Measurements from ENCODE around the gene SPSB4. TPM values are rescaled to one million over a fixed set of nuclear protein-coding genes. Genes with fewer than 3 reads are reported as not detected.

Gene SPSB4
- total RNA-seq, 4 donors from 2014 or later = 0.14 TPM; not detected in 3

DNA sequence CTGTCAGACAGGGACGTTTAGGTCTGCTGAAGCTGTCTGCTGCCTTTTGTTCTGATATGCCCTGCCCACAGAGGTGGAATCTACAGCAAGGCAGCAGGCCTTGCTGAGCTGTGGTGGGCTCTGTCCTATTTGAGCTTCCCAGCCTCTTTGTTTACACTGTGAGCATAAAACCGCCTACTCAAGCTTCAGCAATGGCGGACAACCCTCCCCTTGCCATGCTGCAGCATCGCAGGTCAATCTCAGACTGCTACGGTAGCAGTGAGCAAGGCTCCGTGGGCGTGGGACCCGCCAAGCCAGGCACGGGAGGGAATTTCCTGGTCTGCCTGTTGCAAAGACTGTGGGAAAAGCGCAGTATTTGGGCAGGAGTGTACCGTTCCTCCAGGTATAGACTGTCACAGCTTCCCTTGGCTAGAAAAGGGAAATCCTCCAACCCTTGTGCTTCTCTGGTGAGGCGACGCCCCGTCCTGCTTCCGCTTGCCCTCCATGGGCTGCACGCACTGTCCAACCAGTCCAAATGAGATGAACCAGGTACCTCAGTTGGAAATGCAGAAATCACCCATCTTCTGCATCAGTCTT, 71.4 kb downstream of the SPSB4 start:
- no peaks in the 10 kb centered on the region for H3K9me3 ChIP-seq
- TF ChIP-seq POLR2AphosphoS5 (IDR thresholded peaks at IDR 0.05) = no peak
- no peak for TF ChIP-seq EP300 (IDR thresholded peaks at IDR 0.05; ENCODE audit: low read depth)
- TF ChIP-seq, protein P1, sequence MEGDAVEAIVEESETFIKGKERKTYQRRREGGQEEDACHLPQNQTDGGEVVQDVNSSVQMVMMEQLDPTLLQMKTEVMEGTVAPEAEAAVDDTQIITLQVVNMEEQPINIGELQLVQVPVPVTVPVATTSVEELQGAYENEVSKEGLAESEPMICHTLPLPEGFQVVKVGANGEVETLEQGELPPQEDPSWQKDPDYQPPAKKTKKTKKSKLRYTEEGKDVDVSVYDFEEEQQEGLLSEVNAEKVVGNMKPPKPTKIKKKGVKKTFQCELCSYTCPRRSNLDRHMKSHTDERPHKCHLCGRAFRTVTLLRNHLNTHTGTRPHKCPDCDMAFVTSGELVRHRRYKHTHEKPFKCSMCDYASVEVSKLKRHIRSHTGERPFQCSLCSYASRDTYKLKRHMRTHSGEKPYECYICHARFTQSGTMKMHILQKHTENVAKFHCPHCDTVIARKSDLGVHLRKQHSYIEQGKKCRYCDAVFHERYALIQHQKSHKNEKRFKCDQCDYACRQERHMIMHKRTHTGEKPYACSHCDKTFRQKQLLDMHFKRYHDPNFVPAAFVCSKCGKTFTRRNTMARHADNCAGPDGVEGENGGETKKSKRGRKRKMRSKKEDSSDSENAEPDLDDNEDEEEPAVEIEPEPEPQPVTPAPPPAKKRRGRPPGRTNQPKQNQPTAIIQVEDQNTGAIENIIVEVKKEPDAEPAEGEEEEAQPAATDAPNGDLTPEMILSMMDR (IDR thresholded peaks at IDR 0.05) = no peak
- no peak for TF ChIP-seq POLR2A (IDR thresholded peaks at IDR 0.05)
- H3K4me3 ChIP-seq = no peak overlapping the region
- no peaks in the 10 kb centered on the region for H3K4me1 ChIP-seq
- intact Hi-C loops (cut with DNase I; ENCODE audit: low total_unique reads) = no loop called here
- H3K27ac ChIP-seq = no peak overlapping the region
- WGBS, 2 donors (ENCODE audit: low coverage in 1 of 2) = 40 to 69% methylated on average over 1 to 16 of the region's 16 CpGs
- H3K27me3 ChIP-seq = no peaks in the 10 kb centered on the region
- H3K36me3 ChIP-seq = no peaks in the 10 kb centered on the region
- DNase-seq = no peak
- in situ Hi-C loops (cut with MboI; ENCODE audit: low pct_ligation_motif_present in 1 of 4, low pct_unique_long_range_greater_than_20kb in 1 of 4, low sequenced_read_pairs in 3 of 4) = loop anchor here in 3 of 4 donors (25.0 kb wide), 2 partner anchors 110 to 235 kb away; no protein-coding TSS in a partner anchor

DNA sequence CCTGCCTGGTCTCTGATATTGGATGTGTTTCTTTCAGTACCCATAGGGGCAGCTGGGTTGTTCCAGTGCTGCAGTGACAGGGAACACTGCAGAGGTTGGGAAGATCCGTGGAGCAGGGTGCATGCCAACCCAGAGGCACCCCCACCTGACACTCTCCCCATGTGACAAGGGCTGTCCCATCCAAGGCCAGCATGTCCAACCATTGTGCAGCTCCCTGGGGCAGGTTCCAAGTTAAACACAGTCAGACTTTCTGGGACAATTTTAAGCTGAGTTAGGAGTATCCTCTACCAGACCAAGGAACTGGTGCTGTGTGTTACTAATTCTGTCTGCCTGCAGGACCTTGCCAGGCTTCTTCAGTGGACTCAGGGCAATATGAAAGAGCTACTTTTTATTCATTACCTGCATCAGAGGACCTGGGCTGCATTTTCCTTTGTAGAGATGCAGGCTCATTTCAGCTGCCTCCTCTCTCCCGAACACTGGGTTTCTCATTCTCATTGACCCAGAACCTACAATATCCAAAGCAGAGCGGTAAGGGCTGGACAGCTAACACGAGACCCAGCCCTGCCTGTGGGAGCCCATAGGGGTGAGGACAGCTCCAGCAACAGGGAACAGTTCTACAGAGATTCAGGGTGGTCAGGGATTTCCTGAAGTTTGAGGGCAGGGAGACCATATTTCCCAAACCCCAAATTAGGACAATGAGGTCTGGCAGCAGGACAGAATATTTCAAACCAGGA, 72.7 kb downstream of the SPSB4 start:
- intact Hi-C loops (cut with DNase I; ENCODE audit: low total_unique reads) = no loop called here
- in situ Hi-C loops (cut with MboI; ENCODE audit: low pct_ligation_motif_present in 1 of 4, low pct_unique_long_range_greater_than_20kb in 1 of 4, low sequenced_read_pairs in 3 of 4) = loop anchor here in 3 of 4 donors (25.0 kb wide), 2 partner anchors 112 to 237 kb away; no protein-coding TSS in a partner anchor
- 66 to 90% methylated on average over 2 to 4 of the region's 4 CpGs for WGBS, 2 donors (ENCODE audit: low coverage in 1 of 2)

DNA sequence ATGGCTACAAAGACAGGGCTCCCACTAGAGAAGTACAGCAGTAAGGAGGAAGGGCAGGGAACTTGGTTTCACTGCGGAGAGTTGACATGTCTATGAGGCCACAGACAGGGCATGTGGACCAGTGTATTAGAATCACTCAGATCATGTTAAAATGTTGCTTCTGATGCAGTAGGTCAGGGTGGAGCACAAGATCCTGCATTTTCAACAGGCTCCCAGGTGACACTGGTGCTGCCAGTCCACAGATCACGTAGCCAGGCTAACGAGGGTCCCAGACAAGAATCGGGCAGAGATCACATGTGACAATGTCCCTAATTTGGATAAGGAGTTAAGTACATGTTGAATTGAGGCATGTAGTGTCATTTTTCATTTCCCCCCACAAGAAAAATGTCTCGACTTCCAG, 73.6 kb downstream of the SPSB4 start:
- DNase-seq = no peak
- Histone ChIP-seq H3K4me1 (no peaks in the 10 kb centered on the region), H3K36me3 (no peaks in the 10 kb centered on the region), H3K4me3 (no peak overlapping the region), H3K27ac (no peak overlapping the region), H3K9me3 (no peaks in the 10 kb centered on the region), H3K27me3 (no peaks in the 10 kb centered on the region)
- in situ Hi-C loops (cut with MboI; ENCODE audit: low pct_ligation_motif_present in 1 of 4, low pct_unique_long_range_greater_than_20kb in 1 of 4, low sequenced_read_pairs in 3 of 4) = loop anchor here in 3 of 4 donors (25.0 kb wide), 2 partner anchors 112 to 237 kb away; no protein-coding TSS in a partner anchor
- TF ChIP-seq EP300 (IDR thresholded peaks at IDR 0.05; ENCODE audit: low read depth) (no peak), POLR2A (IDR thresholded peaks at IDR 0.05) (no peak), POLR2AphosphoS5 (IDR thresholded peaks at IDR 0.05) (no peak)
- TF ChIP-seq, protein P1 (IDR thresholded peaks at IDR 0.05) = no peak
- 89 to 92% methylated on average over 1 to 5 of the region's 5 CpGs for WGBS, 2 donors (ENCODE audit: low coverage in 1 of 2)
- intact Hi-C loops (cut with DNase I; ENCODE audit: low total_unique reads) = no loop called here

More for the DNA sequence above, 72.7 kb downstream of the SPSB4 start:
- no peaks in the 10 kb centered on the region for H3K4me1 ChIP-seq
- no peak overlapping the region for H3K27ac ChIP-seq
- no peak overlapping the region for H3K4me3 ChIP-seq
- no peaks in the 10 kb centered on the region for H3K9me3 ChIP-seq
- no peaks in the 10 kb centered on the region for H3K27me3 ChIP-seq
- DNase-seq = no peak
- TF ChIP-seq EP300 (IDR thresholded peaks at IDR 0.05; ENCODE audit: low read depth) = no peak
- no peak for TF ChIP-seq POLR2AphosphoS5 (IDR thresholded peaks at IDR 0.05)
- no peak for TF ChIP-seq POLR2A (IDR thresholded peaks at IDR 0.05)
- TF ChIP-seq, protein P1 (IDR thresholded peaks at IDR 0.05) = no peak
- no peaks in the 10 kb centered on the region for H3K36me3 ChIP-seq

DNA sequence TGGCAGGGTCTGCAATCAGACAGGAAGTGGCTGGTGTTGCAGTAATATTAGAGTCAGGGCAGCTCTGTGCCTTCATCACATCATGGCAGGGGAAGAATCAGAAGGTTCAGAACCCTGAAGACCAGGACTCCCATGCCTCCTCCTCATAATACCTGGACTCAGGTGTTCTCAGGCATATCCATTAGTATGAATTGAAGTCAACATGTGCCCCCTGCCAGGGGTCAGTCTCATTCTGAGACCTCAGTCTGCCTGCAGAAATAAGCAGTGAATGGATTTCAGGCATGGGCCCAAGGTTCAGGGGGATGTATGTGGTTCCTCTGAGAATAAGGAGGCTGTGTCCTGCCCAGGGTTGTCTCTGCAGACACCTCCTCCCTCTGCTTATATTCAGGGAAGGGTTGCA, 74.2 kb downstream of the SPSB4 start:
- no peak overlapping the region for H3K27ac ChIP-seq
- TF ChIP-seq, protein P1 (IDR thresholded peaks at IDR 0.05) = no peak
- TF ChIP-seq EP300 (IDR thresholded peaks at IDR 0.05; ENCODE audit: low read depth) = no peak
- no peak for TF ChIP-seq POLR2AphosphoS5 (IDR thresholded peaks at IDR 0.05)
- TF ChIP-seq POLR2A (IDR thresholded peaks at IDR 0.05) = no peak
- no peaks in the 10 kb centered on the region for H3K27me3 ChIP-seq
- H3K36me3 ChIP-seq = no peaks in the 10 kb centered on the region
- no peak overlapping the region for H3K4me3 ChIP-seq
- DNase-seq = no peak
- no peaks in the 10 kb centered on the region for H3K9me3 ChIP-seq
- in situ Hi-C loops (cut with MboI; ENCODE audit: low pct_ligation_motif_present in 1 of 4, low pct_unique_long_range_greater_than_20kb in 1 of 4, low sequenced_read_pairs in 3 of 4) = no loop called here
- intact Hi-C loops (cut with DNase I; ENCODE audit: low total_unique reads) = no loop called here
- no peaks in the 10 kb centered on the region for H3K4me1 ChIP-seq

All from transverse colon (tissue), 4 donors.